ENCODE measurements around the gene SALL1. TPM values are rescaled to one million over a fixed set of nuclear protein-coding genes. Genes with fewer than 3 reads are reported as not detected.

The SALL1 gene
- total and polyA plus RNA-seq, 2 experiments from 2014 or later = 9.4 to 22.7 TPM

- no peaks in the 10 kb centered on the region for H3K79me2 ChIP-seq (replicated peaks; ENCODE audit: insufficient read depth)
- H2AFZ ChIP-seq = no peak overlapping the region
- no peaks in the 10 kb centered on the region for H3K4me1 ChIP-seq (ENCODE audit: insufficient read depth)
- no peaks in the 10 kb centered on the region for H4K20me1 ChIP-seq (replicated peaks; ENCODE audit: insufficient read depth)
- no peak overlapping the region for H3K4me3 ChIP-seq
- Mint-ChIP-seq H3K9me3 (no peaks in the 10 kb centered on the region; the same call in 2 of the 3 replicates), H3K4me3 (no peak overlapping the region), H3K27ac (no peak overlapping the region), H3K4me1 (peaks cover 3% of the 10 kb centered on the region; the same call in 2 of the 3 replicates), H3K27me3 (ENCODE audit: insufficient read depth, low read depth, poor library complexity) (no peaks in the 10 kb centered on the region), H3K36me3 (ENCODE audit: low read depth) (no peaks in the 10 kb centered on the region)
- H3K9me2 ChIP-seq (ENCODE audit: insufficient read depth) = no peaks in the 10 kb centered on the region
- no peaks in the 10 kb centered on the region for H3F3A ChIP-seq (replicated peaks; ENCODE audit: low read depth)
- H3K36me3 ChIP-seq (ENCODE audit: insufficient read depth) = no peaks in the 10 kb centered on the region
- no peak for DNase-seq (ENCODE audit: low spot score)
- no peak overlapping the region for H3K27ac ChIP-seq (ENCODE audit: low read depth)
- H3K27me3 ChIP-seq (ENCODE audit: insufficient read depth) = no peaks in the 10 kb centered on the region
- no peak overlapping the region for H3K4me2 ChIP-seq
- no peak for TF ChIP-seq STAT1 (IDR thresholded peaks at IDR 0.05; ENCODE audit: unreplicated experiment)
- TF ChIP-seq ZNF462 (CRISPR knock-in tag; IDR thresholded peaks at IDR 0.05) = no peak
- no peak for TF ChIP-seq EZH2phosphoT487 (IDR thresholded peaks at IDR 0.05; ENCODE audit: unreplicated experiment)
- no peak for TF ChIP-seq REST (IDR thresholded peaks at IDR 0.05; ENCODE audit: unreplicated experiment)
- TF ChIP-seq EZH2 (IDR thresholded peaks at IDR 0.05; ENCODE audit: low read depth, unreplicated experiment) = no peak
- TF ChIP-seq ZNF114 (CRISPR knock-in tag; IDR thresholded peaks at IDR 0.05) = no peak
- no peak for TF ChIP-seq JUNB (IDR thresholded peaks at IDR 0.05; ENCODE audit: unreplicated experiment)
- no peak for TF ChIP-seq ETS1 (IDR thresholded peaks at IDR 0.05)
- TF ChIP-seq CREB1 (CRISPR knock-in tag; IDR thresholded peaks at IDR 0.05; ENCODE audit: low read depth) = no peak
- no peak for TF ChIP-seq NANOG (IDR thresholded peaks at IDR 0.05; ENCODE audit: borderline replicate concordance)
- TF ChIP-seq CTCF (conservative IDR thresholded peaks at IDR 0.05; ENCODE audit: low read depth in 2 of 2) = no peak
- TF ChIP-seq ZNF331 (CRISPR knock-in tag; IDR thresholded peaks at IDR 0.05; ENCODE audit: low read depth) = no peak
- TF ChIP-seq POLR2AphosphoS5 (IDR thresholded peaks at IDR 0.05; ENCODE audit: low read depth) = no peak
- ATAC-seq = no peak
Measured at GRCh38 chr16:51193879-51194278, 42.8 kb upstream of the SALL1 start.
